ENCODE results near the gene SEC31B. TPM values are rescaled to one million over a fixed set of nuclear protein-coding genes. Genes with fewer than 3 reads are reported as not detected.
A peak's percentile ranks its signal among the peaks of the same experiment; 100 is the strongest.

SEC31B gene
- total and polyA plus RNA-seq, 2 experiments from 2014 or later: 2.9 to 6.7 TPM

DNA sequence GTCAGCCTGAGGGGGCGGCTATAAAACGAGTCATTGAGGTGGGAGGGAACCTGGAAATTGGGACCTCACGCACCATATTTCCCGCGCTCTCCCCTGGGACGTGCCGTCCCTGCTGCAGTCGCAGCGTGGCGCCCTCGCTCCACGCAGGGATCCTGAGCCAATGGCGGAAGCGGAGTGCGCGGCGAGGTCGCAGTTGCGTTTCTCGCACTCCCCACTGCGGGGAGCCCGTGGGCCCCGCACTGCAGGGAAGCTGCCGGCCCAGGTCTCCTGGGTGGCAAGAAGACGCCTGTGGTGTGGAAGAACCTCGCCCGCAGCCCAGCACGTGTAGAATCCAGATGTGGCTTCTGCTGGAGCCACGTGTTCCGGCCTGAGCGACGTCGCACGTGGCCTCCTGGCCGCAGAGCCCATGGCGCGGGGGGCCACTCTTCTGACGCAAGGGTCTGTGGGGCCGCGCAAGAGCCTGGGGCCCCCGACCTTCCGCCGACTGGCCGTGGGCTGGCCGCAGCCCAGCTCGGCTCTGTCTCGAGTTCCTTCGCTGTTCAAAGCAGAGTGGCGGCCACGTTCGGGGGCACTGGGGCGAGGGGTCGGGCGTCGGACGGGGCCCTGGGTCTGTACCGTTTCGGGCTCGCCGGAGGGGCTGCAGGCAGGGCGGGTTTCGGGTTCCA, 42.5 kb upstream of the SEC31B start:
- H3K27ac ChIP-seq (ENCODE audit: low read depth): no peak overlapping the region
- no peak for TF ChIP-seq EZH2 (IDR thresholded peaks at IDR 0.05; ENCODE audit: low read depth, unreplicated experiment)
- TF ChIP-seq ZNF114 (CRISPR knock-in tag; IDR thresholded peaks at IDR 0.05): no peak
- TF ChIP-seq, protein P1, sequence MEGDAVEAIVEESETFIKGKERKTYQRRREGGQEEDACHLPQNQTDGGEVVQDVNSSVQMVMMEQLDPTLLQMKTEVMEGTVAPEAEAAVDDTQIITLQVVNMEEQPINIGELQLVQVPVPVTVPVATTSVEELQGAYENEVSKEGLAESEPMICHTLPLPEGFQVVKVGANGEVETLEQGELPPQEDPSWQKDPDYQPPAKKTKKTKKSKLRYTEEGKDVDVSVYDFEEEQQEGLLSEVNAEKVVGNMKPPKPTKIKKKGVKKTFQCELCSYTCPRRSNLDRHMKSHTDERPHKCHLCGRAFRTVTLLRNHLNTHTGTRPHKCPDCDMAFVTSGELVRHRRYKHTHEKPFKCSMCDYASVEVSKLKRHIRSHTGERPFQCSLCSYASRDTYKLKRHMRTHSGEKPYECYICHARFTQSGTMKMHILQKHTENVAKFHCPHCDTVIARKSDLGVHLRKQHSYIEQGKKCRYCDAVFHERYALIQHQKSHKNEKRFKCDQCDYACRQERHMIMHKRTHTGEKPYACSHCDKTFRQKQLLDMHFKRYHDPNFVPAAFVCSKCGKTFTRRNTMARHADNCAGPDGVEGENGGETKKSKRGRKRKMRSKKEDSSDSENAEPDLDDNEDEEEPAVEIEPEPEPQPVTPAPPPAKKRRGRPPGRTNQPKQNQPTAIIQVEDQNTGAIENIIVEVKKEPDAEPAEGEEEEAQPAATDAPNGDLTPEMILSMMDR (conservative IDR thresholded peaks at IDR 0.05; ENCODE audit: low read depth in 2 of 2): peak; percentile 74 to 98
- no peak for TF ChIP-seq NANOG (IDR thresholded peaks at IDR 0.05; ENCODE audit: borderline replicate concordance)
- TF ChIP-seq ZNF331 (CRISPR knock-in tag; IDR thresholded peaks at IDR 0.05; ENCODE audit: low read depth): no peak
- no peak for TF ChIP-seq JUNB (IDR thresholded peaks at IDR 0.05; ENCODE audit: unreplicated experiment)
- TF ChIP-seq POLR2AphosphoS5 (IDR thresholded peaks at IDR 0.05; ENCODE audit: low read depth): peak; percentile 66
- TF ChIP-seq CREB1 (CRISPR knock-in tag; IDR thresholded peaks at IDR 0.05; ENCODE audit: low read depth): 0 out of 2 replicates have a peak, but pooled peaks have one; percentile 30
- peak overlapping the region; percentile 64 for H3K4me2 ChIP-seq
- peak; percentile 72 for ATAC-seq
- no peaks in the 10 kb centered on the region; the same call in 1 of the 2 replicates for H3K4me1 ChIP-seq (ENCODE audit: insufficient read depth)
- H3K36me3 Mint-ChIP-seq (ENCODE audit: low read depth): no peaks in the 10 kb centered on the region
- H3K27ac Mint-ChIP-seq: no peak overlapping the region
- no peaks in the 10 kb centered on the region for H3K36me3 ChIP-seq (ENCODE audit: insufficient read depth)
- no peaks in the 10 kb centered on the region for H3K79me2 ChIP-seq (replicated peaks; ENCODE audit: insufficient read depth)
- H2AFZ ChIP-seq: no peak overlapping the region
- peaks cover 5% of the 10 kb centered on the region; the same call in 2 of the 3 replicates for H3K4me1 Mint-ChIP-seq
- H3K27me3 Mint-ChIP-seq (ENCODE audit: insufficient read depth, low read depth, poor library complexity): peaks cover 36% of the 10 kb centered on the region
- H3K27me3 ChIP-seq (ENCODE audit: insufficient read depth): peaks cover 50% of the 10 kb centered on the region
- H4K20me1 ChIP-seq (replicated peaks; ENCODE audit: insufficient read depth): peaks cover 3% of the 10 kb centered on the region; the same call in 1 of the 2 replicates
- no peaks in the 10 kb centered on the region for H3K9me2 ChIP-seq (ENCODE audit: insufficient read depth)
- peak overlapping the region; percentile 34; the same call in 1 of the 2 replicates for H3K4me3 ChIP-seq
- peaks cover 3% of the 10 kb centered on the region; the same call in 2 of the 3 replicates for H3K9me3 Mint-ChIP-seq
- 0 out of 2 replicates have a peak, but pooled peaks cover 10% of the 10 kb centered on the region for H3F3A ChIP-seq (replicated peaks; ENCODE audit: low read depth)
- peak; percentile 82 for DNase-seq (ENCODE audit: low spot score)
- H3K4me3 Mint-ChIP-seq: no peak overlapping the region

DNA sequence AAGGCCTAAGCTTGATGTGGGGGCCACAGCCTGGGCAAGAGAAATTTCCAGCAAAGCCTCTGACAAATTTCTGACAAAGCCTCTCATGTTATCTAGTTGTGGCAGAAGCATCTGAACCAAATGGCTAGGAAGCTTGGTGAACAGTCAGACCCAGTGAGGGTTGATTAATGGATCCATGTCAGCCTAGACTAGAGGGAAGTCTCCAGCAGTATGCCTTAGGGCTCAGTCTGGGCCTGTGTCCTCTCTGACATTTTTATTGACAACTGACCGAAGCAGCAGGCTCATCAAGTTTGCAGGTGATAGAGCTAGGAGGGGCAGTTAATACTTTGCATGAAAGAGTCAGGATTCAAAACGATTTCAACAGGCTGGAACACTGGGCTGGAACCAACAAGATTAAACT, 41.3 kb upstream of the SEC31B start:
- no peak overlapping the region for H3K4me3 ChIP-seq
- ATAC-seq (no peak), DNase-seq (ENCODE audit: low spot score) (no peak)
- H3K36me3 Mint-ChIP-seq (ENCODE audit: low read depth): no peaks in the 10 kb centered on the region
- H3K4me3 Mint-ChIP-seq: no peak overlapping the region
- H3K36me3 ChIP-seq (ENCODE audit: insufficient read depth): no peaks in the 10 kb centered on the region
- H2AFZ ChIP-seq: no peak overlapping the region
- no peak overlapping the region for H3K4me2 ChIP-seq
- peaks cover 49% of the 10 kb centered on the region for H3K27me3 ChIP-seq (ENCODE audit: insufficient read depth)
- H3K79me2 ChIP-seq (replicated peaks; ENCODE audit: insufficient read depth): no peaks in the 10 kb centered on the region
- peaks cover 6% of the 10 kb centered on the region for H4K20me1 ChIP-seq (replicated peaks; ENCODE audit: insufficient read depth)
- H3K27me3 Mint-ChIP-seq (ENCODE audit: insufficient read depth, low read depth, poor library complexity): peaks cover 30% of the 10 kb centered on the region
- H3K27ac ChIP-seq (ENCODE audit: low read depth): no peak overlapping the region
- no peak overlapping the region for H3K27ac Mint-ChIP-seq
- peaks cover 3% of the 10 kb centered on the region; the same call in 2 of the 3 replicates for H3K9me3 Mint-ChIP-seq
- H3K4me1 ChIP-seq (ENCODE audit: insufficient read depth): no peaks in the 10 kb centered on the region; the same call in 1 of the 2 replicates
- H3F3A ChIP-seq (replicated peaks; ENCODE audit: low read depth): 0 out of 2 replicates have a peak, but pooled peaks cover 10% of the 10 kb centered on the region
- H3K4me1 Mint-ChIP-seq: peaks cover 5% of the 10 kb centered on the region; the same call in 2 of the 3 replicates
- no peaks in the 10 kb centered on the region for H3K9me2 ChIP-seq (ENCODE audit: insufficient read depth)
- no peak for TF ChIP-seq NANOG (IDR thresholded peaks at IDR 0.05; ENCODE audit: borderline replicate concordance)
- TF ChIP-seq, protein P2, sequence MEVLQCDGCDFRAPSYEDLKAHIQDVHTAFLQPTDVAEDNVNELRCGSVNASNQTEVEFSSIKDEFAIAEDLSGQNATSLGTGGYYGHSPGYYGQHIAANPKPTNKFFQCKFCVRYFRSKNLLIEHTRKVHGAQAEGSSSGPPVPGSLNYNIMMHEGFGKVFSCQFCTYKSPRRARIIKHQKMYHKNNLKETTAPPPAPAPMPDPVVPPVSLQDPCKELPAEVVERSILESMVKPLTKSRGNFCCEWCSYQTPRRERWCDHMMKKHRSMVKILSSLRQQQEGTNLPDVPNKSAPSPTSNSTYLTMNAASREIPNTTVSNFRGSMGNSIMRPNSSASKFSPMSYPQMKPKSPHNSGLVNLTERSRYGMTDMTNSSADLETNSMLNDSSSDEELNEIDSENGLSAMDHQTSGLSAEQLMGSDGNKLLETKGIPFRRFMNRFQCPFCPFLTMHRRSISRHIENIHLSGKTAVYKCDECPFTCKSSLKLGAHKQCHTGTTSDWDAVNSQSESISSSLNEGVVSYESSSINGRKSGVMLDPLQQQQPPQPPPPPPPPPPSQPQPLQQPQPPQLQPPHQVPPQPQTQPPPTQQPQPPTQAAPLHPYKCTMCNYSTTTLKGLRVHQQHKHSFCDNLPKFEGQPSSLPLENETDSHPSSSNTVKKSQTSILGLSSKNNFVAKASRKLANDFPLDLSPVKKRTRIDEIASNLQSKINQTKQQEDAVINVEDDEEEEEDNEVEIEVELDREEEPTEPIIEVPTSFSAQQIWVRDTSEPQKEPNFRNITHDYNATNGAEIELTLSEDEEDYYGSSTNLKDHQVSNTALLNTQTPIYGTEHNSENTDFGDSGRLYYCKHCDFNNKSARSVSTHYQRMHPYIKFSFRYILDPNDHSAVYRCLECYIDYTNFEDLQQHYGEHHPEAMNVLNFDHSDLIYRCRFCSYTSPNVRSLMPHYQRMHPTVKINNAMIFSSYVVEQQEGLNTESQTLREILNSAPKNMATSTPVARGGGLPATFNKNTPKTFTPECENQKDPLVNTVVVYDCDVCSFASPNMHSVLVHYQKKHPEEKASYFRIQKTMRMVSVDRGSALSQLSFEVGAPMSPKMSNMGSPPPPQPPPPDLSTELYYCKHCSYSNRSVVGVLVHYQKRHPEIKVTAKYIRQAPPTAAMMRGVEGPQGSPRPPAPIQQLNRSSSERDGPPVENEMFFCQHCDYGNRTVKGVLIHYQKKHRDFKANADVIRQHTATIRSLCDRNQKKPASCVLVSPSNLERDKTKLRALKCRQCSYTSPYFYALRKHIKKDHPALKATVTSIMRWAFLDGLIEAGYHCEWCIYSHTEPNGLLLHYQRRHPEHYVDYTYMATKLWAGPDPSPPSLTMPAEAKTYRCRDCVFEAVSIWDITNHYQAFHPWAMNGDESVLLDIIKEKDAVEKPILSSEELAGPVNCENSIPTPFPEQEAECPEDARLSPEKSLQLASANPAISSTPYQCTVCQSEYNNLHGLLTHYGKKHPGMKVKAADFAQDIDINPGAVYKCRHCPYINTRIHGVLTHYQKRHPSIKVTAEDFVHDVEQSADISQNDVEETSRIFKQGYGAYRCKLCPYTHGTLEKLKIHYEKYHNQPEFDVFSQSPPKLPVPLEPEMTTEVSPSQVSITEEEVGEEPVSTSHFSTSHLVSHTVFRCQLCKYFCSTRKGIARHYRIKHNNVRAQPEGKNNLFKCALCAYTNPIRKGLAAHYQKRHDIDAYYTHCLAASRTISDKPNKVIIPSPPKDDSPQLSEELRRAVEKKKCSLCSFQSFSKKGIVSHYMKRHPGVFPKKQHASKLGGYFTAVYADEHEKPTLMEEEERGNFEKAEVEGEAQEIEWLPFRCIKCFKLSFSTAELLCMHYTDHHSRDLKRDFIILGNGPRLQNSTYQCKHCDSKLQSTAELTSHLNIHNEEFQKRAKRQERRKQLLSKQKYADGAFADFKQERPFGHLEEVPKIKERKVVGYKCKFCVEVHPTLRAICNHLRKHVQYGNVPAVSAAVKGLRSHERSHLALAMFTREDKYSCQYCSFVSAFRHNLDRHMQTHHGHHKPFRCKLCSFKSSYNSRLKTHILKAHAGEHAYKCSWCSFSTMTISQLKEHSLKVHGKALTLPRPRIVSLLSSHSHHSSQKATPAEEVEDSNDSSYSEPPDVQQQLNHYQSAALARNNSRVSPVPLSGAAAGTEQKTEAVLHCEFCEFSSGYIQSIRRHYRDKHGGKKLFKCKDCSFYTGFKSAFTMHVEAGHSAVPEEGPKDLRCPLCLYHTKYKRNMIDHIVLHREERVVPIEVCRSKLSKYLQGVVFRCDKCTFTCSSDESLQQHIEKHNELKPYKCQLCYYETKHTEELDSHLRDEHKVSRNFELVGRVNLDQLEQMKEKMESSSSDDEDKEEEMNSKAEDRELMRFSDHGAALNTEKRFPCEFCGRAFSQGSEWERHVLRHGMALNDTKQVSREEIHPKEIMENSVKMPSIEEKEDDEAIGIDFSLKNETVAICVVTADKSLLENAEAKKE (CRISPR knock-in tag; IDR thresholded peaks at IDR 0.05): no peak
